Vagina (tissue), 2 donors: ENCODE data around the gene HSPB3.

Experiments
- CTCF ChIP-seq, 3 experiments: fragments of 450-650 bp in 2 of 3; fragments of 200-600 bp in 1 of 3; sonication (generic) in 1 of 3; IDR thresholded peaks; one replicate each; pipeline ENCODE4 v1.5.1; 2017 to 2019; ENCODE audit warnings: antibody characterized with exemption in 3 of 3, mild to moderate bottlenecking in 2 of 3, moderate library complexity in 2 of 3
- POLR2A ChIP-seq, 2 donors: fragments of 450-650 bp; IDR thresholded peaks; one replicate each; pipeline ENCODE4 v1.6.1; 2017; ENCODE audit warnings: antibody characterized with exemption in 2 of 2, mild to moderate bottlenecking in 2 of 2, moderate library complexity in 2 of 2
- POLR2AphosphoS5 ChIP-seq, 2 donors: sonication (generic); formaldehyde crosslinking; IDR thresholded peaks; one replicate each; pipeline ENCODE4 v1.9.0; 2017; ENCODE audit warnings: antibody characterized with exemption in 2 of 2, mild to moderate bottlenecking in 2 of 2, low read depth in 1 of 2; ENCODE audit not compliant: insufficient read depth in 1 of 2

GRCh38 chr5:54470677-54471076, 15.2 kb downstream of the HSPB3 start:
- TF ChIP-seq POLR2AphosphoS5 (IDR thresholded peaks at IDR 0.05; ENCODE audit: insufficient read depth in 1 of 2, low read depth in 1 of 2), result no peak
- TF ChIP-seq POLR2A (IDR thresholded peaks at IDR 0.05), result no peak
- no peak for TF ChIP-seq CTCF (IDR thresholded peaks at IDR 0.05)
